Chondrocyte (in vitro differentiated cells): ENCODE results near the gene RNF182. TPM values are rescaled to one million over a fixed set of nuclear protein-coding genes. Genes with fewer than 3 reads are reported as not detected.

Experiments
- DNase-seq: peaks from one replicate; pipeline ENCODE4 v3.0.0; 2021; ENCODE audit warnings: mixed read lengths, low spot score
- H3K27ac Mint-ChIP-seq: one replicate; pipeline ENCODE4 v1.8.0; 2021; ENCODE audit warnings: mild to moderate bottlenecking, moderate library complexity, mixed read lengths; ENCODE audit not compliant: unreplicated experiment
- H3K27me3 Mint-ChIP-seq: 2 replicates; pipeline ENCODE4 v1.8.0; 2021; ENCODE audit warnings: low read depth, mixed read lengths
- H3K36me3 Mint-ChIP-seq: 2 replicates; pipeline ENCODE4 v1.8.0; 2021; ENCODE audit warnings: low read depth, mixed read lengths
- H3K4me1 Mint-ChIP-seq: 2 replicates; pipeline ENCODE4 v1.8.0; 2021; ENCODE audit warnings: low read depth, mild to moderate bottlenecking, mixed read lengths
- H3K4me3 Mint-ChIP-seq: one replicate; pipeline ENCODE4 v1.8.0; 2021; ENCODE audit warnings: mild to moderate bottlenecking, moderate library complexity, mixed read lengths; ENCODE audit not compliant: unreplicated experiment
- H3K9me3 Mint-ChIP-seq: 2 replicates; pipeline ENCODE4 v1.8.0; 2021; ENCODE audit warnings: low read depth, mixed read lengths
- CTCF ChIP-seq: fragments of 200-600 bp; sonication (generic); IDR thresholded peaks from 2 replicates; pipeline ENCODE4 v1.5.0; 2021; ENCODE audit warnings: antibody characterized with exemption, mild to moderate bottlenecking, moderate library complexity
- total RNA-seq: library from RNA; stranded (reverse); gene quantifications from 3 replicates; pipeline ENCODE4 v1.2.1, GENCODE V29; 2021

Gene RNF182
- total RNA-seq, 1 donor from 2014 or later, result 5.3 TPM

GRCh38 chr6:13943943-13944342 is 19.2 kb downstream of the RNF182 start:
- Mint-ChIP-seq H3K27ac (no peak overlapping the region), H3K9me3 (peaks cover 24% of the 10 kb centered on the region), H3K4me1 (peaks cover 11% of the 10 kb centered on the region), H3K27me3 (no peaks in the 10 kb centered on the region), H3K4me3 (no peak overlapping the region), H3K36me3 (peaks cover 6% of the 10 kb centered on the region)
- DNase-seq, result no peak
- no peak for TF ChIP-seq CTCF

GRCh38 chr6:13946506-13946905 is 21.8 kb downstream of the RNF182 start:
- Mint-ChIP-seq H3K9me3 (peaks cover 22% of the 10 kb centered on the region), H3K27me3 (no peaks in the 10 kb centered on the region), H3K27ac (no peak overlapping the region), H3K36me3 (peaks cover 6% of the 10 kb centered on the region), H3K4me3 (no peak overlapping the region), H3K4me1 (peaks cover 11% of the 10 kb centered on the region)
- no peak for TF ChIP-seq CTCF
- no peak for DNase-seq

GRCh38 chr6:13947611-13948178 is 22.9 kb downstream of the RNF182 start:
- Mint-ChIP-seq H3K27me3 (no peaks in the 10 kb centered on the region), H3K36me3 (peaks cover under 1% of the 10 kb centered on the region), H3K4me1 (peaks cover 11% of the 10 kb centered on the region), H3K27ac (no peak overlapping the region), H3K9me3 (peaks cover 16% of the 10 kb centered on the region), H3K4me3 (no peak overlapping the region)
- DNase-seq, result no peak
- TF ChIP-seq CTCF, result no peak

DNA sequence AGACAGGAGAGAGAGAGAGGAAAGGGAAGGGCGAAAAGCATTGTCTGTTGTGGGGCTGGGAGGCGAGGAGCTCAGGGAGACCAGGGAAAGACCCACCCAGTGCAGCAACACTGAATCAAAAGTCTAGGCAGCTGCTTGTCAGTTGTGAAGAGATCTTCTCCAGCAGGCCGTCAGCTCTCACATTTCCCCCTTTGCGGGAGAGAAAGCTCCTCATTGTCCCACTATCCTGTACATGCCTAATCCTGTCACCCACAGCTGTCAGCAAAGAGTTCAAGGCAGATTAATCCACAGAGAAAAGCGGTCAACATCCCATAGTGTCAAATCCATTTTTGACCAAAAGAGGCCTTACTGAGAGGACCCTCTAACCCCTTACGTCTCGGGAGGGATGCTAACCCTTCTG is 27.3 kb downstream of the RNF182 start:
- Mint-ChIP-seq H3K4me3 (no peak overlapping the region), H3K36me3 (no peaks in the 10 kb centered on the region), H3K9me3 (peaks cover 7% of the 10 kb centered on the region), H3K27me3 (no peaks in the 10 kb centered on the region), H3K4me1 (peaks cover 11% of the 10 kb centered on the region), H3K27ac (no peak overlapping the region)
- no peak for TF ChIP-seq CTCF
- no peak for DNase-seq

DNA sequence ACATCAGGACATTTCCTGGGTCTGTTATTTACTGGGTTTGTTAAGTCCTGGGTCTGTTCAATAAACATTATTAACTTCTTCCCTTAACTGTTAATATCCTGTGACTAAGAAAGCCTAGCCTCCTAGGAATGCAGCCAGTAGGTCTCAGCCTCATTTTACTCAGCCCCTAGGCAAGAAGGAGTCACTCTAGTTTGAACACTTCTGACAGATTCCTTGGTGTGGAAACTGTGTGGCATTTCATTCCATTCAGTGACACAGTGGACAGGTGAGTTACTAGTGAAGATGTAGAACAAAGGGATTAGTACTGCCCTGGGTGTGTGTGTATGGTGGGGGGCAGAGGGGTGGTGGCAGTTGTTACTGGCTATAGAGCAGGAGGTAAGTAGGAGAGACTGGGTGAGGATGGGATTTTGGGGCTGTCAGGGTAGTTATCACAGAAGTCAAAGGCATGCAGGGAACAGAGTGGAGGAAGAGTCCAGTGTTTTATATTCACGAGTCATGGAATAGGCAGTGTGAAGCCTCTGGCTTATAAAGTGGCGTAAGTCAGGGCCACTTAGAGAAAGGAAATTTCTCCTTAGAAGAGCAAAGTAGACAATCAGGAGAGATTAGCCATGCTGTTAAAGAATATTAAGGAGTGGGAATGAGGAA is 28.4 kb downstream of the RNF182 start:
- H3K4me3 Mint-ChIP-seq, result no peak overlapping the region
- no peaks in the 10 kb centered on the region for H3K27me3 Mint-ChIP-seq
- peaks cover 6% of the 10 kb centered on the region for H3K4me1 Mint-ChIP-seq
- no peaks in the 10 kb centered on the region for H3K36me3 Mint-ChIP-seq
- H3K9me3 Mint-ChIP-seq, result no peaks in the 10 kb centered on the region
- no peak for DNase-seq
- no peak for TF ChIP-seq CTCF
- H3K27ac Mint-ChIP-seq, result peak overlapping the region; percentile 68
